Measurements from ENCODE around the gene MSGN1.

GRCh38 chr2:17818235-17818815, 2.1 kb downstream of the MSGN1 start:
- no peak for TF ChIP-seq CTCF (IDR thresholded peaks at IDR 0.05)
- TF ChIP-seq POLR2A (IDR thresholded peaks at IDR 0.05): no peak
- no peak for TF ChIP-seq POLR2AphosphoS5 (IDR thresholded peaks at IDR 0.05)
- TF ChIP-seq EP300 (IDR thresholded peaks at IDR 0.05): no peak
